ENCODE measurements around the gene MYOT. TPM values are rescaled to one million over a fixed set of nuclear protein-coding genes. Genes with fewer than 3 reads are reported as not detected.

The MYOT gene
- total RNA-seq, 1 experiment from 2014 or later, result not detected

DNA sequence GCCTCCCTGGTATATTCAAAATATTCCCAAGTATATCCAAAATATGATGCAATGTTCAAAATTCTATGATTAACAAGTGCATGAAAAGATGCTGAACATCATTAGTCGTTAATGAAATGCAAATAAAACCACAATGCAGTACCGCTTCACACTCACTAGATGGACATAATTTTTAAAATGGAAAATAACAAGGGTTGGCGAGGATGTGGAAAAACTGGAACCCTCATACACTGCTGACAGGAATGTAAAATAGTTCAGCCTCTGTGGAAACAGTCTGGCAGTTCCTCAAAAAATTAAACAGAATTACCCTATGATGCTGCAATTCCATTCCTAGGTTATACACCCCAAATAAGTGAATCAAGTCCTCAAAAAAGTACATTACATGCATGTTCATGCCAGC is 36.1 kb upstream of the MYOT start:
- H3K27me3 Mint-ChIP-seq (ENCODE audit: low read depth), result no peaks in the 10 kb centered on the region
- ChIA-PET POLR2A (no interaction called here), CTCF (no interaction called here)
- TF ChIP-seq GABPB1 (CRISPR knock-in tag; IDR thresholded peaks at IDR 0.05) (no peak), NFE2L1 (CRISPR knock-in tag; IDR thresholded peaks at IDR 0.05) (no peak), TEAD4 (CRISPR knock-in tag; IDR thresholded peaks at IDR 0.05) (no peak), SMAD3 (CRISPR knock-in tag; IDR thresholded peaks at IDR 0.05; ENCODE audit: borderline replicate concordance) (no peak), EMX1 (CRISPR knock-in tag; IDR thresholded peaks at IDR 0.05) (no peak), TP53 (CRISPR knock-in tag; IDR thresholded peaks at IDR 0.05) (no peak), FOXP1 (CRISPR knock-in tag; IDR thresholded peaks at IDR 0.05; ENCODE audit: borderline replicate concordance) (no peak), CREM (CRISPR knock-in tag; IDR thresholded peaks at IDR 0.05) (no peak), ZNF512 (CRISPR knock-in tag; IDR thresholded peaks at IDR 0.05; ENCODE audit: borderline replicate concordance) (no peak), ELF4 (CRISPR knock-in tag; IDR thresholded peaks at IDR 0.05; ENCODE audit: low read depth) (no peak), MAX (CRISPR knock-in tag; IDR thresholded peaks at IDR 0.05) (no peak), NFYB (CRISPR knock-in tag; conservative IDR thresholded peaks at IDR 0.05; ENCODE audit: low read depth) (no peak)
- TF ChIP-seq, protein P1, sequence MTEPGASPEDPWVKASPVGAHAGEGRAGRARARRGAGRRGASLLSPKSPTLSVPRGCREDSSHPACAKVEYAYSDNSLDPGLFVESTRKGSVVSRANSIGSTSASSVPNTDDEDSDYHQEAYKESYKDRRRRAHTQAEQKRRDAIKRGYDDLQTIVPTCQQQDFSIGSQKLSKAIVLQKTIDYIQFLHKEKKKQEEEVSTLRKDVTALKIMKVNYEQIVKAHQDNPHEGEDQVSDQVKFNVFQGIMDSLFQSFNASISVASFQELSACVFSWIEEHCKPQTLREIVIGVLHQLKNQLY (CRISPR knock-in tag; IDR thresholded peaks at IDR 0.05), result no peak
- TF ChIP-seq, protein P2, sequence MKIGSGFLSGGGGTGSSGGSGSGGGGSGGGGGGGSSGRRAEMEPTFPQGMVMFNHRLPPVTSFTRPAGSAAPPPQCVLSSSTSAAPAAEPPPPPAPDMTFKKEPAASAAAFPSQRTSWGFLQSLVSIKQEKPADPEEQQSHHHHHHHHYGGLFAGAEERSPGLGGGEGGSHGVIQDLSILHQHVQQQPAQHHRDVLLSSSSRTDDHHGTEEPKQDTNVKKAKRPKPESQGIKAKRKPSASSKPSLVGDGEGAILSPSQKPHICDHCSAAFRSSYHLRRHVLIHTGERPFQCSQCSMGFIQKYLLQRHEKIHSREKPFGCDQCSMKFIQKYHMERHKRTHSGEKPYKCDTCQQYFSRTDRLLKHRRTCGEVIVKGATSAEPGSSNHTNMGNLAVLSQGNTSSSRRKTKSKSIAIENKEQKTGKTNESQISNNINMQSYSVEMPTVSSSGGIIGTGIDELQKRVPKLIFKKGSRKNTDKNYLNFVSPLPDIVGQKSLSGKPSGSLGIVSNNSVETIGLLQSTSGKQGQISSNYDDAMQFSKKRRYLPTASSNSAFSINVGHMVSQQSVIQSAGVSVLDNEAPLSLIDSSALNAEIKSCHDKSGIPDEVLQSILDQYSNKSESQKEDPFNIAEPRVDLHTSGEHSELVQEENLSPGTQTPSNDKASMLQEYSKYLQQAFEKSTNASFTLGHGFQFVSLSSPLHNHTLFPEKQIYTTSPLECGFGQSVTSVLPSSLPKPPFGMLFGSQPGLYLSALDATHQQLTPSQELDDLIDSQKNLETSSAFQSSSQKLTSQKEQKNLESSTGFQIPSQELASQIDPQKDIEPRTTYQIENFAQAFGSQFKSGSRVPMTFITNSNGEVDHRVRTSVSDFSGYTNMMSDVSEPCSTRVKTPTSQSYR (CRISPR knock-in tag; IDR thresholded peaks at IDR 0.05), result no peak
- TF ChIP-seq, protein P3, sequence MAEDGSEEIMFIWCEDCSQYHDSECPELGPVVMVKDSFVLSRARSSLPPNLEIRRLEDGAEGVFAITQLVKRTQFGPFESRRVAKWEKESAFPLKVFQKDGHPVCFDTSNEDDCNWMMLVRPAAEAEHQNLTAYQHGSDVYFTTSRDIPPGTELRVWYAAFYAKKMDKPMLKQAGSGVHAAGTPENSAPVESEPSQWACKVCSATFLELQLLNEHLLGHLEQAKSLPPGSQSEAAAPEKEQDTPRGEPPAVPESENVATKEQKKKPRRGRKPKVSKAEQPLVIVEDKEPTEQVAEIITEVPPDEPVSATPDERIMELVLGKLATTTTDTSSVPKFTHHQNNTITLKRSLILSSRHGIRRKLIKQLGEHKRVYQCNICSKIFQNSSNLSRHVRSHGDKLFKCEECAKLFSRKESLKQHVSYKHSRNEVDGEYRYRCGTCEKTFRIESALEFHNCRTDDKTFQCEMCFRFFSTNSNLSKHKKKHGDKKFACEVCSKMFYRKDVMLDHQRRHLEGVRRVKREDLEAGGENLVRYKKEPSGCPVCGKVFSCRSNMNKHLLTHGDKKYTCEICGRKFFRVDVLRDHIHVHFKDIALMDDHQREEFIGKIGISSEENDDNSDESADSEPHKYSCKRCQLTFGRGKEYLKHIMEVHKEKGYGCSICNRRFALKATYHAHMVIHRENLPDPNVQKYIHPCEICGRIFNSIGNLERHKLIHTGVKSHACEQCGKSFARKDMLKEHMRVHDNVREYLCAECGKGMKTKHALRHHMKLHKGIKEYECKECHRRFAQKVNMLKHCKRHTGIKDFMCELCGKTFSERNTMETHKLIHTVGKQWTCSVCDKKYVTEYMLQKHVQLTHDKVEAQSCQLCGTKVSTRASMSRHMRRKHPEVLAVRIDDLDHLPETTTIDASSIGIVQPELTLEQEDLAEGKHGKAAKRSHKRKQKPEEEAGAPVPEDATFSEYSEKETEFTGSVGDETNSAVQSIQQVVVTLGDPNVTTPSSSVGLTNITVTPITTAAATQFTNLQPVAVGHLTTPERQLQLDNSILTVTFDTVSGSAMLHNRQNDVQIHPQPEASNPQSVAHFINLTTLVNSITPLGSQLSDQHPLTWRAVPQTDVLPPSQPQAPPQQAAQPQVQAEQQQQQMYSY (CRISPR knock-in tag; IDR thresholded peaks at IDR 0.05), result no peak
- DNase-seq (ENCODE audit: low spot score) (no peak), ATAC-seq (no peak)
- H3K4me3 Mint-ChIP-seq, result no peak overlapping the region
- no peaks in the 10 kb centered on the region for H3K36me3 Mint-ChIP-seq
- H3K9me3 Mint-ChIP-seq, result no peaks in the 10 kb centered on the region
- H3K27ac Mint-ChIP-seq, result no peak overlapping the region
- peaks cover 23% of the 10 kb centered on the region for H3K4me1 Mint-ChIP-seq

DNA sequence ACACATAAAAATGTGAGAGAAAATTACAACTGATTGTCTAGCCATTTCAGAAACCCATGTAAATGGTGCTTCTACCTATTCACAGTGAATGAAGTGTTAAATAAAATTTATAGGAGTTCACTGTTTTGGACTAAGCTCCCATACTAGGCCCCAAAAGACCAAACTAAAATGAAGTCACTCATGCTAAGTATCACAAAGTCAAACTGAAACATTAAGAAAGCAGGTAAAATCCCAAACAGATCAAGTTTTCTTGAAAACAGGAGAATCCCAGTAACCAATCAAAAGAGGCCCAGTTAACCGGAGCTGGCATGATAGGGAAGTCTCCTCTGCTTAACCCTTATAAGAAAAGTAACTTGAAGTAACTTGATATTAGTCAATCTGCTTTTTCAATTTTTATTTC is 35.2 kb upstream of the MYOT start:
- no peaks in the 10 kb centered on the region for H3K9me3 Mint-ChIP-seq
- ChIA-PET CTCF (interaction anchor here (0.7 to 2.8 kb wide), 3 partner anchors 10 to 81 kb away, joined by 3 to 14 read pairs (median 3); no protein-coding TSS in a partner anchor), POLR2A (no interaction called here)
- ATAC-seq, result no peak
- no peaks in the 10 kb centered on the region for H3K36me3 Mint-ChIP-seq
- H3K27ac Mint-ChIP-seq, result no peak overlapping the region
- H3K4me1 Mint-ChIP-seq, result peaks cover 23% of the 10 kb centered on the region
- H3K4me3 Mint-ChIP-seq, result no peak overlapping the region
- no peak for DNase-seq (ENCODE audit: low spot score)
- no peaks in the 10 kb centered on the region for H3K27me3 Mint-ChIP-seq (ENCODE audit: low read depth)
- TF ChIP-seq EMX1 (CRISPR knock-in tag; IDR thresholded peaks at IDR 0.05) (no peak), RORB (CRISPR knock-in tag; IDR thresholded peaks at IDR 0.05) (no peak), ZNF416 (CRISPR knock-in tag; IDR thresholded peaks at IDR 0.05) (no peak), ELF4 (CRISPR knock-in tag; IDR thresholded peaks at IDR 0.05; ENCODE audit: low read depth) (no peak), USF1 (CRISPR knock-in tag; IDR thresholded peaks at IDR 0.05) (no peak), SMAD4 (CRISPR knock-in tag; IDR thresholded peaks at IDR 0.05) (no peak), ZNF232 (CRISPR knock-in tag; IDR thresholded peaks at IDR 0.05) (no peak), HMGA2 (CRISPR knock-in tag; IDR thresholded peaks at IDR 0.05) (no peak)
- TF ChIP-seq, protein P4, sequence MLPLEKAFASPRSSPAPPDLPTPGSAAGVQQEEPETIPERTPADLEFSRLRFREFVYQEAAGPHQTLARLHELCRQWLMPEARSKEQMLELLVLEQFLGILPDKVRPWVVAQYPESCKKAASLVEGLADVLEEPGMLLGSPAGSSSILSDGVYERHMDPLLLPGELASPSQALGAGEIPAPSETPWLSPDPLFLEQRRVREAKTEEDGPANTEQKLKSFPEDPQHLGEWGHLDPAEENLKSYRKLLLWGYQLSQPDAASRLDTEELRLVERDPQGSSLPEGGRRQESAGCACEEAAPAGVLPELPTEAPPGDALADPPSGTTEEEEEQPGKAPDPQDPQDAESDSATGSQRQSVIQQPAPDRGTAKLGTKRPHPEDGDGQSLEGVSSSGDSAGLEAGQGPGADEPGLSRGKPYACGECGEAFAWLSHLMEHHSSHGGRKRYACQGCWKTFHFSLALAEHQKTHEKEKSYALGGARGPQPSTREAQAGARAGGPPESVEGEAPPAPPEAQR (CRISPR knock-in tag; IDR thresholded peaks at IDR 0.05), result no peak
- TF ChIP-seq, protein P5, sequence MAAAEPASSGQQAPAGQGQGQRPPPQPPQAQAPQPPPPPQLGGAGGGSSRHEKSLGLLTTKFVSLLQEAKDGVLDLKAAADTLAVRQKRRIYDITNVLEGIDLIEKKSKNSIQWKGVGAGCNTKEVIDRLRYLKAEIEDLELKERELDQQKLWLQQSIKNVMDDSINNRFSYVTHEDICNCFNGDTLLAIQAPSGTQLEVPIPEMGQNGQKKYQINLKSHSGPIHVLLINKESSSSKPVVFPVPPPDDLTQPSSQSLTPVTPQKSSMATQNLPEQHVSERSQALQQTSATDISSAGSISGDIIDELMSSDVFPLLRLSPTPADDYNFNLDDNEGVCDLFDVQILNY (CRISPR knock-in tag; IDR thresholded peaks at IDR 0.05), result no peak
